Measurements from ENCODE around the gene KCNQ5.

DNA sequence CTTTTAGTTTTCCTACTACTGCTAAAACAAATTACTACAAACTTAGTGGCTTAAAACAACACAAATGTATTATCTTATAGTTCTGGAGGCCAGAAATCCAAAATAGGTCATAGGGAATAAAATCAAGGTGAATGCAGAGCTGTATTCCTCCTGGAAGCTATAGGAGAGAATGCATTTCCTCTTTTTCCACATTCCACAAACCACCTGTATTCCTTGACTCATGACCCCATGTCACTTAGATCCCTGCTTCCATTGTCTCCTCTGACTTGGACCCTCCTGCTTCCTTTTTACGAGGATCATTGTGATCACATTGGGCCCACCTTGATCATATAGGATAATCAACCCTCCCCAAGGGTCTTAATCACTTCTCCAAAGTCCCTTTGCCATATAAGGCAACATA is 200.8 kb downstream of the KCNQ5 start:
- TF ChIP-seq RFX5 (IDR thresholded peaks at IDR 0.05; ENCODE audit: low read depth, low read length): no peak
- TF ChIP-seq, protein P1, sequence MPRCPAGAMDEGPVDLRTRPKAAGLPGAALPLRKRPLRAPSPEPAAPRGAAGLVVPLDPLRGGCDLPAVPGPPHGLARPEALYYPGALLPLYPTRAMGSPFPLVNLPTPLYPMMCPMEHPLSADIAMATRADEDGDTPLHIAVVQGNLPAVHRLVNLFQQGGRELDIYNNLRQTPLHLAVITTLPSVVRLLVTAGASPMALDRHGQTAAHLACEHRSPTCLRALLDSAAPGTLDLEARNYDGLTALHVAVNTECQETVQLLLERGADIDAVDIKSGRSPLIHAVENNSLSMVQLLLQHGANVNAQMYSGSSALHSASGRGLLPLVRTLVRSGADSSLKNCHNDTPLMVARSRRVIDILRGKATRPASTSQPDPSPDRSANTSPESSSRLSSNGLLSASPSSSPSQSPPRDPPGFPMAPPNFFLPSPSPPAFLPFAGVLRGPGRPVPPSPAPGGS (IDR thresholded peaks at IDR 0.05; ENCODE audit: borderline replicate concordance, insufficient read depth, low read depth, low read length, poor library complexity, severe bottlenecking): no peak
- TF ChIP-seq LARP7 (IDR thresholded peaks at IDR 0.05): no peak
- no peak for TF ChIP-seq RAD21 (IDR thresholded peaks at IDR 0.05; ENCODE audit: insufficient read depth, low read depth, low read length)
- no peak for TF ChIP-seq POLR2A (IDR thresholded peaks at IDR 0.05; ENCODE audit: low read depth, low read length)
- no peak for TF ChIP-seq EZH2 (IDR thresholded peaks at IDR 0.05; ENCODE audit: borderline replicate concordance, control insufficient read depth, low read depth, low read length)
- TF ChIP-seq, protein P2, sequence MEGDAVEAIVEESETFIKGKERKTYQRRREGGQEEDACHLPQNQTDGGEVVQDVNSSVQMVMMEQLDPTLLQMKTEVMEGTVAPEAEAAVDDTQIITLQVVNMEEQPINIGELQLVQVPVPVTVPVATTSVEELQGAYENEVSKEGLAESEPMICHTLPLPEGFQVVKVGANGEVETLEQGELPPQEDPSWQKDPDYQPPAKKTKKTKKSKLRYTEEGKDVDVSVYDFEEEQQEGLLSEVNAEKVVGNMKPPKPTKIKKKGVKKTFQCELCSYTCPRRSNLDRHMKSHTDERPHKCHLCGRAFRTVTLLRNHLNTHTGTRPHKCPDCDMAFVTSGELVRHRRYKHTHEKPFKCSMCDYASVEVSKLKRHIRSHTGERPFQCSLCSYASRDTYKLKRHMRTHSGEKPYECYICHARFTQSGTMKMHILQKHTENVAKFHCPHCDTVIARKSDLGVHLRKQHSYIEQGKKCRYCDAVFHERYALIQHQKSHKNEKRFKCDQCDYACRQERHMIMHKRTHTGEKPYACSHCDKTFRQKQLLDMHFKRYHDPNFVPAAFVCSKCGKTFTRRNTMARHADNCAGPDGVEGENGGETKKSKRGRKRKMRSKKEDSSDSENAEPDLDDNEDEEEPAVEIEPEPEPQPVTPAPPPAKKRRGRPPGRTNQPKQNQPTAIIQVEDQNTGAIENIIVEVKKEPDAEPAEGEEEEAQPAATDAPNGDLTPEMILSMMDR (IDR thresholded peaks at IDR 0.05 in 2 of 3, conservative IDR thresholded peaks at IDR 0.05 in 1 of 3; ENCODE audit: control insufficient read depth in 2 of 3, extremely low read depth in 1 of 3, insufficient read depth in 1 of 3, low read depth in 3 of 3, low read length in 3 of 3): no peak
- no peak for TF ChIP-seq GABPA (IDR thresholded peaks at IDR 0.05; ENCODE audit: low read depth)
- TF ChIP-seq ZNF384 (IDR thresholded peaks at IDR 0.05; ENCODE audit: borderline replicate concordance, low read depth, low read length): no peak
- TF ChIP-seq FOXM1 (IDR thresholded peaks at IDR 0.05; ENCODE audit: low read depth, low read length): no peak
- no peak for TF ChIP-seq CHD1 (IDR thresholded peaks at IDR 0.05; ENCODE audit: low read depth, low read length)
- TF ChIP-seq SMC3 (IDR thresholded peaks at IDR 0.05; ENCODE audit: borderline replicate concordance, low read length): no peak
- no peak for TF ChIP-seq BRCA1 (IDR thresholded peaks at IDR 0.05; ENCODE audit: low read depth, low read length)
- TF ChIP-seq RELA (IDR thresholded peaks at IDR 0.05; ENCODE audit: borderline replicate concordance, partially characterized antibody): no peak

Data from GM12878 (cell line).